COLO829 (cell line): ENCODE results near the gene DNAJC6.
A peak's percentile ranks its signal among the peaks of the same experiment; 100 is the strongest.

Source experiments
- DNase-seq: peaks from one replicate; pipeline ENCODE4 v3.0.0; 2012; ENCODE audit warnings: low spot score

Gene DNAJC6

DNA sequence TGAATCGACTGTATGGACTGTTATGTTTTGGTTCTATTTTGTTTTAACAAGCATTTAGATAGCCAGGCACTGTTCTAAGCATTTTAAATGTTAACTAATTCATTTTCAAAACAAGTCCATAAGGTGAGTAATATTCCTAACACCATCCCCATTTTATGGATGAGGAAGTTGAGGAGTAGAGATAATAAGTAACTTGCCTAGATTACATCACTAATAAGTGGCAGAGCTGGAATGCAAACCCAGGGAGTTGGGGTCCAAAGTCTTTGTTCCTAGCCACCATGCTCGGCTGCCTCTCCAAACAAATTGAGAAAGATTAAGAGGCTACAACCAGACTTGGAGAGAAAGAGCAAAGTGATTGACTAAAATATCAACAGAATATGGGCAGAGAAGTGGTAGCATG, 98.5 kb downstream of the DNAJC6 start:
- no peak for DNase-seq

DNA sequence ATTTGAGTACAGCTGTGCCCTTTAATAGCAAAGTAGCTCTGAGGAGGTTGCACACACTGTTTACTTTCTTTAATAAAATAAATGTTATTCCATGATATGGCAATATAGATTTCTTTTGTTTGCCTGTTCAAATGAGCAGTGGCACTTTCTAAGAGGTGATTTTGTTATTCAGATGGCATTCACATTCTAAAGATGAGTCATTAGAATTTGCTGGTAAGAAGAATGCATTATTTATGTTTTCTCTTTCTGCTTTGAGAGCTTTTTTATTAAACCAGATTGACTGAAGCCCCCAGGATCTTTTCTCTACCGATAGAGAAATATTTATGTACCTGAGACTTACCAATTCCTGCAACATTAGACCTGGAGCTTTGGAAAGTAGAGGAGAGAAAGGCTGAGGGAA, 100.0 kb downstream of the DNAJC6 start:
- DNase-seq: no peak

DNA sequence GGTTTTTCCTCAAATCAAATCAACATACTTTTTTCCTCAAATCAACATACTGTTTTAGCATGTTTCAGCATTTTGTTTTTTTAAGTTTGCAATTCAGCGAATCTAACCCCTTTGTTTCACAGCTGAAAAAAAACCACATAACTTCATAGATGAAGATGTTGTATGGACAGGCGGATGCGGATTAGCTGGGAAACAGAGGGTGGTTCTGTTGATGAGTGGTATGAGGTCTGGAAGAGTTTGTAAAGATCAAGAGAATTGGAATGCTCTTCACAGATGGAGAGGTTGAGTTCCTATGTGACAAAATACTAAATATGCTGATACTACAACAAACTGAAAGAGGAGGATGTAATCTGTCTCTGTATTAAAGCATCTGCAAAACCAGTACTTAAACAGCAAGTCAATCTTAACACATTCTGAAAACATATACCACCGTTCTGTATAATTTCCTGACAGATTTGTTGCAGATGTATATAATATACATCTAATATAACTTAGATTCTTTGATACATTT, 100.5 kb downstream of the DNAJC6 start:
- no peak for DNase-seq

DNA sequence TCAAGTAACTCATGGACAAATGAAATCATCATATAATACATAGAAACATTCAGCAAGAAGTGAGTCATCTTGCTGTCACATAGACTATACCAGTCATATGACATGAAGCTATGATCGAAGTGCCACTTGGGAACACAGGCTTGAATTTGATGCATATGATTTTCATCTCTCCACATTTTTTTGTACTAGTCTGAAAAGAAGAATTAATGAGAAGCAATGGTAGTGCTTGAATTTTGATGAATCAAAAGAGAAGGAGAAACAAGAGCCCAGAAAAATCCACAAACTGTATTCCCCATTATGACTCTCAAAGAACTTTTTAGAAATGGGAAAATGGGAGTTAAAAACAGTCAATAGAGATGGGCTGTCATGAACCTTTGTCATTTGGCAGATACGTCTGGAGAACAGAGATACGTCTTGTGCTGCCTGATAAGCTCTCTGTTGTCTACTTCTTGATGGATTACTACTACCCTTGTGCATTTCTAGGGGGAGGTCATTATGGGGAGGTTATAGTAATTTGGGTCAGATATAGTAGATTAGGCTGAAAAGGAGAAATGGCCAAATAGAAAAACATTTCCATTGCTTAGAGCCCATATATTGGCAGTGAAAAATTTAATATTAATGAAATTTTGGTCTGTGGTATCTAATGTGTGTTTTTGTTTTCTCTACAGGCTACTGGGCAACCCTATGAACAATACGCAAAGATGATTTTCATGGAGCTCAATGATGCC, 103.1 kb downstream of the DNAJC6 start:
- DNase-seq: no peak

DNA sequence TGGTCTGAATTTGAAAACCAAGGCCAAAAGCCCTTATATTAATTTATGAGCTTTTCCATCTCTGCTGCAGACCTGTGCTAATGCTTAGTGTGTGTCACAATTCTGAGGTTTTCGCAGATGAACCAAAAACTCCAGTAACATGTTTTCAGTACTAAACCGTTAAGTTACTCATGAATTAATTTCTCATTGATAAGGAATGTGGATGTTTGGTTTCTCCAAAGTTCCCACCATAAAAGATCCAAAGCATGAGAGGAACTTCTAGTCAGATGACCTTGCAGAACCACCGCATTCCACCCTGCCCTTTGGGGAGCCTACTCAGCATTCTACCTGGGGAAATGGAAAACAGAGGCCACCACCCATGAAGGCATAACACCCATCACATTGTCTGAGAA, 103.6 kb downstream of the DNAJC6 start:
- DNase-seq: no peak

DNA sequence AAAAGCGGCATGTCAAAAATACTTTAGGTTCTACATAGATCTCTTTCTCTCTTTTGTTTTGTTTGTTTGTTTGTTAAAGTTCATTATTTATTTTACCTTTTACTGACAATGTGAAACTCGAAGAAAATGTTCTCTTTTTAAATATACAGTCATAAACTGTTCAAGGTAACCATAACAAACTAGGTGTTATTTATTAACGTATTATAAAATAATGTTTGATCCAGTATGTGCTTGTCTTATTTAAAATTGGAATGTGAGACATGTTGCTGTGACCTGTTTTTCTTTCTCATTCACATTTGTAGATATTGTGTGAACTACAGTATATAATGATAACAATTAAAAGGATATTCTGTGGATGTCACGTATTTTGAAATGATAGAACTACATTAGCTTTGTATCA, 105.2 kb downstream of the DNAJC6 start:
- no peak for DNase-seq

DNA sequence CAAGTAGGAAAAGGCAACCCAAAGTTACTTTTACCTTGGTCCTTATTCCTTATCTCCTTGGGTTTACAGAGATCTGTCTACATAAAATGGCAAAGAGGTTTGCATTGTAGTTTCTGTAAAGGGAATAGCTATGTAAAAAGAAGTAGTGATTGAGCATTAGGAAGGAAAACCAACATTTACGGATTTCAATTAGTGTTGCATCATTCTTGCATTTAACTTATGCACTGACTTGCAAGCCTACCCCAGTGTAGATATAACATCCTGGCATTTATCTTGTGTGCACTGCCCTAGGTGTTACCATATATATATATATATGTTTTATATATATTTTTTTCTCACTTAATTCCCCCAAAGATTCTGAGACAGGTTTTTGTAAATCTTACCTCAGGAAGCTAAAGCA, 107.4 kb downstream of the DNAJC6 start:
- DNase-seq: no peak

DNA sequence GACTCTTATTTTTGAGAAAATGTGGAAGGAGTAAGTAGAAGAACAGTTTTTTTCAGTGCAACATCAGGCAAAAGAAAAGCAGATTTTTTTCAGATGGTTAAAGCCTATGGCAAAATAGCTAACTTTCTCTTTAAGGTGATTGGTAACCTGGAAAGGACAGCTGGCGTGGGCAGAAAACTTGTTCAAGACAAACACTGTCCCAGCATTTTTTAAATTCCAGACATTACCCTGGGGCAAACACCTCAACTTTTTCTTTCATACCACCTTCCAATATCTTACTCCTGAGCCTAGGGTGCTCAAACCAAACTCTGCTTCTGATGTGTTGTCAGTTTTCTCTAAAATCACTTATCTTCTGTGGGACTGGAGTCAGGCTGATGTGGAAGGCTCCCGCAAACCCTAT, 108.4 kb downstream of the DNAJC6 start:
- no peak for DNase-seq

DNA sequence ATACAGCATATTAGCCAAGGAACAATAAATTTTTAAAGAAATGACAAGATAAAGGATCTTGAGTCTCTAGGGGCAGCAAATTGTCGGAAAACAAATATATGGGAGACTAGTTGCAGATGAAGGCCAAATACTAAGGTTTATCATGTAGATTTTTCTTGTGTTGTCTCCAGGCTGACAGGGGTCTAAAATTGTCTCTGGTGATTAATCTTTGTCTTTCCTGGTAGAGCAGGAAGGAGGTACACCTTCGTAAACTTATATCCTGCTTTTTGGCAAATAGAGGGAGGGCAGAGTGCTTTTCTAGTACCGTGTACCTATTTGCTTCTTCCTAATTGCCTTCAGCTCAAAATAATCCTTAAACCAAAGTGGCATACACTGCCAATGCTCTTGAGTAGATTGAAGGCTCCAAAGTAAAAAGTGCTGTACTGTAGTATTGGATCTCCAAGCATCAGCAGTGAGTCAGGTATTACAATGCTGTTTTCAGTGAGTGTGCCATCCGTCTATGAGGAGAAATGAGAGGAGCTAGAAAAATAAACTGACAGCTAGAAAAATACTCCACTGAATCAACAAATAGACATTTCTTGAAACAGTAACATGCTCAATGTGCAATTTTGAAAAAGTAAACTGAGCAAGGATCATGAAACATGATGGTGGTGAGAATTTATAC, 109.3 kb downstream of the DNAJC6 start:
- no peak for DNase-seq

DNA sequence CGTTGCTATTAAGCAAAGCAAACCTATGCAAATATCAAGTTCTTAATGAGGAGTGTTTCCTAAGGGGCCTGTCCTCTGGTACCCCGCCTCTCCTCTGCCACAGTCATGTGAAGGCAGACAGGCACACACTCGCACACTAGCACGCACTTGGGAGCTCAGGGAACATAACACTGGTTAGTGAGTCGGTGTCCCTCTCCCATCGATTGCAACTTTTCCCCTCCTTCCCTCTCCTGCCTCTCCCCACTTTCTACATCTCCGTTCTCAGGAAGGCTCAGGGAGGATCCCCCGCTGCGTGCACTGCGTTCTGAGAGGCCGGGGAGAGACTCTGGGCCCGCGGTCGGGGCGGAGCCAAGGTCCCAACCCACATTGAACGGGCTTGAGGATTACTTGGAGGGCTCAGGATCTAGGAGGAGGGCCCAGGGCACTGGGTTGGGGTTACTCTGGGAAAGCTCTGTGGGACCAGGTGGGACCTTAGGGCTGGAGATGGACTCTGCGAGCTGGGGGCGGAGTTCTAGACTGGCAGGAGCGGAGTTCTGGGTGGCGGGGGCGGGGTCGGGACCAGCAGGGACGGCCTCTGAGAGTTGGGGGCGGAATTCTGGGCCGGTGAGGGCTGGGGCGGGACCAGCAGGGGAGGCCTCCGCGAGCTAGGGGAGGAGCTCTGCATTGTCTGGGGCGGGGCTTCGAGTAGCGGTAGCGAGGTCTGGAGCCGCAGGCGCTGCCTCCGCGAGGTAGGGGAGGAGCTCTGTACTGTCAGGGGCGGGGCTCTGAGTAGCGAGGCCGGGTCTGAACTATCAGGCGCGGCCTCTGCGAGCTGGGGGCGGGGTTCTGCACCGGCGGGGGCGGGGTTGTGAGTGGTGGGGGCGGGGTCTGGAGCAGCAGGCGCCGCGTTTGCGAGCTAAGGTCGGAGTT, 110.6 kb downstream of the DNAJC6 start:
- peak; percentile 98 for DNase-seq

DNA sequence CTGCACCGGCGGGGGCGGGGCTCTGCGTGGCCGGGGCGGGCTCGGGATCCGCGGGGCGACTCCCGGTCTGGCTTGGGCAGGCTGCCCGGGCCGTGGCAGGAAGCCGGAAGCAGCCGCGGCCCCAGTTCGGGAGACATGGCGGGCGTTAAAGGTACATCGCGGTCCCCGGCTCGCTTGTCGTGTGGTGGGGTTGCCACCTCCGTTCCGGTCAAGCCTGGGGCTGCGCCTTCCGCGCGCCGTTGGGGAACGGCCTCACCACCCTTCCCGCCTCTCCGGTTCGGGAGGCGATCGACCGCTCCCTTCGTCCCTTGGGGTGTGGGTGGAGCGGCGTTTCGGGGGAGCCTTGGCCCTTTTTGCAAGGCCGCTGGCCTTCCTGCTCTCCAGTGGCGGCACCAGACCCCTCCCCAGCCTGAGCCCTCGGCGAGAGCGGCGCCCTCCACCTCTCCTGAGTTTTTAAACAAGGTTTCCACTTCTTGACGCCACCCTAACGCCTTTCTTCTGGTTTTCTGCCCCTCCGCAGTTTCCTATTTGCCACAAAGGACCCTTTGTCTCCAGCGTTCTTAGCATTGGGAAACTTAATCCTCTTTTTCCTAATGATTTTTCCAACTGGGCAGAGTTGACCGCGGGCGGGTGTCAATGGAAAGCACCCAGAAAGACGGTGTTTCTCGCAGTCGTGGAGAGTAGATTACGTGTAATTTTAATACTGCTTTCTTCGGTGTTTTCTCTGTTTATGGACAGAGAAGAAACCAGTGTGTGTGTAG, 111.4 kb downstream of the DNAJC6 start, which contains the start of the genes LEPR and LEPROT:
LEPR (plus strand) TSS at position 79 of the 761 bp plus-strand sequence. CDS start 144,898 bp downstream, outside the sequence.
LEPROT (plus strand) TSS at position 79 of the 761 bp plus-strand sequence; CDS start at position 136, 57 bp downstream.
- peak; percentile 84 for DNase-seq

DNA sequence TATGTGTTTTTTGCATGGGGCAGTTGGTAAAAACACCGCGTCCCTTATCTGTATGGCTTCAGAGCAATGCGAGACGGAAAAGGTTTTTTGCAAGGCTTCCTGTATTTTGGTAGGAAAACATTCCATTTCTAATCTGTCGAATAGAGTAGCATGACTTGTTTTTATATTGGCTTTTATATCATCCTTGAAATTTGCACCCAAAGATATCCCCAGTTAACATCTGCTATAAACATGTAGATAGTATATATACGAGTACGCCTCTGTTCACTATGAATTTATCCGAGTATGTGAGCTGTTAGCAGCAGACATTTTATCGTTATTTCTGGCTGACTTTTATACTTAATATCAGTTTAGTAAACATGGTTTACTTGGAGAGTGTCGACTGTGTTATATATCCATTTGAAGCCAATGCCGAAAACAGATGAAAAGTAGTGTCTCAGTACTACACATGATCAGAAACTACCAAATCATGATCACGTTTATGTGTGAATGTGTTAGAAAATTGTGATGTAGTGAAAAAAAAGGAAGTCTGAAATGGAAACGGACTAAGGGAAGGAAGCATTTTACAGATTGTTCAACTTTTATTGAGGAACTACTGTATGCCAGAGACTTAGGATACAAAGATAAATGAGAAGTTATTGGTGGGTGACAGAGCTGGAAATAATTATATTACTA, 112.1 kb downstream of the DNAJC6 start:
- DNase-seq: no peak

DNA sequence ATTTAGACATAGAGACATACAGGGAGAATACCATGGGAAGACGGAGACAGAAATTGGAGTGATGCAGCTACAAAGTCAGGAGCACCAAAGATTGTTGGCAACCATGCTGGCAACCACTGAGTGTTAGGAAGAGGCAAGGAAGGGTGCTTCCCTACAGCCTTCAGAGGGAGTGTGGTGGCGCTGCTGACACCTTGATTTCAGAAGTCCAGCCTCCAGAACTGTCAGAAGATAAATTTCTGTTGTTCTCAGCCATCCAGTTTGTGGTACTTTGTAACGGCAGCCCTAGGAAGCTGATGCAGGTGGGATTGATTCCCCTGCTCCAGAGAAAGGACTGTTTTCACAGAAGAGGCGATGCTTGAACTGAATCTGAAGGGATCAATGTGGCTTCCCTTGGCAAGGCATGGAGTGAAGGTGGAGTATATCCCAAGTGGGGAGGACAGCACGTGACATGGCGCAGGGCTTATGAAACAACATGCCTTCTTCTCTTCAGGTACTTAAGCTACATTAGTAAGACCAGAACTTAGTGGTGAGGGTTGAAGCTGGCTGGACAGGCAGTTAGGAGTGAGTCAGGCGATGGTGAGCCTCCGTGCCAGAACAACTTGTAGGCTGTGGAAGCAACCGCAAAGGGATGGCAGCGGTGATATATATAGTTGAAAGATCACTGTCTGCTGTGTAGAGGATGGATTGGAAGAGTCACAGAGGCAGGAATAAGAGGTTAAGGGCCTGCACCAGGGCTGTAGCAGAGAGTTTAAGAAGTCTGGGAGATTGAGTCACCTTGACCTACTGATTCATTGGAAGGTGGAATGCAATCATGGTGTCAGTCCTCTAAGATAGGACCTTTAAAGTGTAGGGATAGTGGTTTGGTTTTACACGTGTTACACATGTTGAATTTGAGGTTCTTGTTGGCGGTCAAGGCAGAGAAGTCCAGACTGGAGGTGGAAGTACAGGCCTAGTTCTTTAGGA, 113.2 kb downstream of the DNAJC6 start:
- no peak for DNase-seq

DNA sequence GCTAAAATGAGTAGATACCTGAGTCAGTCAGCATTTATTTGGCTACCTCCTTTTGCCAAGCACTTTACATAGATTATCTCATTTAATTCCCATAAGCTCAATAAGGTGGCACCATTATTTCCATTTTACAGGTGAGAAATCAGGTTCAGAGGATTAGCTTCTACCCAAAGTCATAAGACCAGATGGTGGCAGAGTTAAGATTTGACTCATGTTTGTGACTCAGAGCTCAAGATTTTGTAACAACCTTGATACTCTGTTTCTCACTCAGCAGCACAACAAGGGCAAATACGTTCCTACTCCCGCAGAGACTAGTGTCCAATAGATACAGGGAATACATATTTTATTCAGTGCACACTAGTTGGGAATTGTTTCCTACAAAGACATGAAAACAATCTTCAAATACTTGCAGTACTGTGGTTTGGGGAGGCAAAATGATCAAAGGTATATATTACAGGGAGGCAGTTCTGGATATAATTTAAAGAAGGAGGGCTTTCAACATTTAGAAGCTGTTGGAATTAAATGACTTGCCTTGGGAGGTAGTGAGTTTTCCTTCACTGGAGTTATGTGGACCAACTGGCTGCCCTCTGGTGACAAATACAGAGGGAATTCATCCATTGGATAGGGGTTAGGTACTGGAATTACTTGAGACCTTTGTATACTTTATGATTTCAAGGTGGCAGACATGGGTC, 114.7 kb downstream of the DNAJC6 start:
- no peak for DNase-seq

DNA sequence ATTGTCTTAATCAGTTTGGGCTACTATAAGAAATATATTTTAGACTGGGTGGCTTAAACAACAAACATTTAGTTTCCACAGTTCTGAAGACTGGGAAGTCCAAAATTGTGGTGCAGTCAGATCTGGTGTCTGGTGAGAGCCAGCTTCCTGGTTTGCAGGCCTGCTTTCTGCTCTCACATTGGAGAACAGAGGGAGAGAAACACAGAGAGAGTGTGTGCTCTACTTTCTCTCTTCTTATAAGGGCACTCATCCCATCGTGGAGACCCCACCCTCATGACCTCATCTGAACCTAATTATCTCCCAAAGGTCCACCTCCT, 115.2 kb downstream of the DNAJC6 start:
- no peak for DNase-seq

DNA sequence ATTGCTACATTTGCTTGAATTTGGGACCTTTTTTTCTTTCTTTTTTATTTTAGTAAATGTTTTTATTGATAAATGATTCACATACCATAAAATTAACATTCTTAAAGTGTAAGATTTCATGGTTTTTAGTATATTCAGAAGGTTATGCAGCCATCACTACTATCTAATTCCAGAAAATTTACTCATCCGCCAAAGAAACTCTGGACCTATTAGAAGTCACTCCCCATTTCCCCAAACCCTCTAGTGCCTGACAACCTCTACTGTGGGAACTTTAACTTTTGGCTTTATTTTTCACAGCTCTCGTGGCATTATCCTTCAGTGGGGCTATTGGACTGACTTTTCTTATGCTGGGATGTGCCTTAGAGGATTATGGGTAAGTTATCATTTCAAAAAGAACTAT, 115.7 kb downstream of the DNAJC6 start:
- no peak for DNase-seq

DNA sequence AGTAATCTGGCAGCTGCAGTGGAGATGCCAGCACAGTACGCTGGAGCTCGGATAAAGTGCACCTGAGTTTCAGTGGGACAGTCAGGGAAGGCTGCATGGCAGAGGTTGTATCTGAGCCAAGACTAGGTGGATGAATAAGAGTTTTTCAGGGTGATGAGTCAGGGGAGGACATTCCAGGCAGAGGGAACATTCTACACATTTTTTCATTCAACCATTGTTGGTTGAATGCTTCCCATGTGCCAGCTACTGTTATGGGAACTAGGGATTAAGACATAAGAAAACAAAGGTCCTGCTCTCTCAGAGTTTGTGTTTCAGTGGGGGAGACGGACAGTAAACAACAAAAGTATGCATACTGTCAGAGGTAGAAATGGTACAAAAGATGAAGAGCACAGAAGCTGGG, 116.4 kb downstream of the DNAJC6 start:
- DNase-seq: no peak

DNA sequence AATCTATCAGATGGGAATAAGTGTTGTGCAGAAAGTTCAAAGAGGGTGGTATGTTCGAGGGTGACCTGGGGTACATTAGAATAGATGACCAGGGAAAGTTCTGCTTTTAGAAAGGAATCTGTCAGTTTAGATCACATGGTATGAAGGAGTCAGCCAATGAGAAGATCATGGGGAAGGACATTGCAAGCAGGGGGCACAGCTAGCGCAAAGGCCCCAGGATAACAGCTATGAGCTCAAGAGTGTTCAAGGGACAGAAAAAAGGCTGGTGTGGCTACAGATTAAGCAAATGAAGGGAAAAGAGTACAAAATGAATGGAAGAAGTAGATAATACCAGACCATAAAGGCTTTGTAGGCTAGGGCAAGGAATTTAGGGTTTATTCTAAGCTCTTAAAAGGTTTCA, 119.7 kb downstream of the DNAJC6 start:
- DNase-seq: no peak

DNA sequence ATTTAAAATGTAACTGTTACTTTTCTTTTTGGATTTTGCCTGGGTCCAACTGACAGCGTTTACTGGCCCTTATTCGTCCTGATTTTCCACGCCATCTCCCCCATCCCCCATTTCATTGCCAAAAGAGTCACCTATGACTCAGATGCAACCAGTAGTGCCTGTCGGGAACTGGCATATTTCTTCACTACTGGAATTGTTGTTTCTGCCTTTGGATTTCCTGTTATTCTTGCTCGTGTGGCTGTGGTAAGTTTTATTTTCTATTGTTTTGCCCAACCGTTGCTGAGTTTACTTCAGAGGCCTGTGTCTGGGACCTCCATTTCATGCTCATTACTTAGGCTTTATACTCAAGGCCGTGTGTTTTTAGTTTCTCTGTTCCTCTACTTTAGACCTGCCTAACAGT, 120.5 kb downstream of the DNAJC6 start:
- no peak for DNase-seq
